ENCODE measurements around the gene NPFFR1. TPM values are rescaled to one million over a fixed set of nuclear protein-coding genes. Genes with fewer than 3 reads are reported as not detected.

NPFFR1 gene, protein sequence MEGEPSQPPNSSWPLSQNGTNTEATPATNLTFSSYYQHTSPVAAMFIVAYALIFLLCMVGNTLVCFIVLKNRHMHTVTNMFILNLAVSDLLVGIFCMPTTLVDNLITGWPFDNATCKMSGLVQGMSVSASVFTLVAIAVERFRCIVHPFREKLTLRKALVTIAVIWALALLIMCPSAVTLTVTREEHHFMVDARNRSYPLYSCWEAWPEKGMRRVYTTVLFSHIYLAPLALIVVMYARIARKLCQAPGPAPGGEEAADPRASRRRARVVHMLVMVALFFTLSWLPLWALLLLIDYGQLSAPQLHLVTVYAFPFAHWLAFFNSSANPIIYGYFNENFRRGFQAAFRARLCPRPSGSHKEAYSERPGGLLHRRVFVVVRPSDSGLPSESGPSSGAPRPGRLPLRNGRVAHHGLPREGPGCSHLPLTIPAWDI
- 0.05 TPM for polyA plus RNA-seq (ENCODE audit: insufficient read length)

GRCh38 chr10:70283445-70284399 lies at the start of gene NPFFR1:
NPFFR1 (minus strand) TSS chr10:70284004; CDS start chr10:70283676, 328 bp downstream.
- no peak for DNase-seq (ENCODE audit: low read depth)

DNA sequence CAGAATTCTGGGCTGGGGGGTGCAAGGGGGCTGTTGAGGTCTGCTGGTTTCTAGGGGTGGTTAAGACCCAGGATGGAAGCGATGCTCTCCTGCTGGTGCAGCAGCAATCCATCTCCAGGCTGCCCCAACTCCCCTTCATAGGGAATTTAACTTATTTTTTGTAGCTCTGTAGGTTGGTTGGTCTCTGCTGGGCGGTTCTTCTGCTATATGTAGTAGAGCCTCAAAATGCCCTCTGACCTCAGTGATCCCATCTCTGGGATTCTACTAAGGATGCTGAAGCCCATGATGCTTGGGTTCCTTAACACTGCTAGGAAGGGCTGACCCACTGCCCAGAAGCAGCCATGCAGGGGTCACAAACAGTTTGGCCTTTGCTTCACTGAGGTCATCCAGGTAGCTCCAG lies 49.5 kb upstream of the NPFFR1 start:
- no peak for DNase-seq (ENCODE audit: low read depth)

GRCh38 chr10:70331486-70332268 lies 47.9 kb upstream of the NPFFR1 start:
- DNase-seq (ENCODE audit: low read depth), result no peak

GRCh38 chr10:70331160-70331485 lies 47.3 kb upstream of the NPFFR1 start:
- DNase-seq (ENCODE audit: low read depth), result no peak

DNA sequence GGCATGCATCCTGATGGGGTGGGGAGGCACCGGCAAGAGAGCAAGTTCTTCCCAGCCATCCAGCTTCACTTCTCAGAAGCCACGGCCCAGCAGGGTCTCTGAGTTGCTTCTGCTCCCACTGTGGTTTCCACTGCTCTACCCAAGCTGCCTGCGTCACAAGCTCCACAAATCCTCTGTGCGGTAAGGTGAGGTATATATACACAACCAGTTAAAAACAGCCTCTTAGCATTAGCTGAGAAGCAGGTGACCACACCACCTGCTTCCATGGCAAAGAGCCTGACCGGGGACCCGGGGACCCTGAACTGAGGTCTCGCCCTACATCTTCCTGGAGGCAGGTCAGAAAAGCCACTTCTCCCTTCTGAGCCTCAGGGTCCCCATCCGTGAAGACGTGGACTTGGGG lies 46.9 kb upstream of the NPFFR1 start:
- no peak for DNase-seq (ENCODE audit: low read depth)

DNA sequence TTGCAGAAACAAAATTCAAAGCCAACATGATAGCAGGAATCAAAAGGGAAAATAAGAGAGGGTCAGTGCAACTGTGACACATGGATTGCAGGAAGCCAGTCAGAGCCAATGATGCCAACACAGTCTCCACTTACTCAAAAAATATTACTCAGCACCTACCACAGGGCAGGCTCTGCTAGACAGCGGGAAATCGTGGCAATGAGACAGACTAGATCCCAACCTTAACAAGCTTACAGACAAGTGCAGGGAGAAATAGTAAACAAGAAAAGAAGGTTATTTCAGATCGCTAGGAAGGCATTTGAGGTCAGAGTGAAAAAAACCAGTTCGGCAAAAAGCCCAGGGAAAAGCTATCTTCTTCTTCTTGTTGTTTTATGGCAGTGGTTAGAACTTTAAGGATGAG lies 45.2 kb upstream of the NPFFR1 start:
- no peak for DNase-seq (ENCODE audit: low read depth)

GRCh38 chr10:70328018-70328417 lies 44.2 kb upstream of the NPFFR1 start:
- no peak for DNase-seq (ENCODE audit: low read depth)

GRCh38 chr10:70324951-70325781 lies 41.4 kb upstream of the NPFFR1 start:
- DNase-seq (ENCODE audit: low read depth), result no peak

GRCh38 chr10:70324339-70324861 lies 40.6 kb upstream of the NPFFR1 start:
- no peak for DNase-seq (ENCODE audit: low read depth)

DNA sequence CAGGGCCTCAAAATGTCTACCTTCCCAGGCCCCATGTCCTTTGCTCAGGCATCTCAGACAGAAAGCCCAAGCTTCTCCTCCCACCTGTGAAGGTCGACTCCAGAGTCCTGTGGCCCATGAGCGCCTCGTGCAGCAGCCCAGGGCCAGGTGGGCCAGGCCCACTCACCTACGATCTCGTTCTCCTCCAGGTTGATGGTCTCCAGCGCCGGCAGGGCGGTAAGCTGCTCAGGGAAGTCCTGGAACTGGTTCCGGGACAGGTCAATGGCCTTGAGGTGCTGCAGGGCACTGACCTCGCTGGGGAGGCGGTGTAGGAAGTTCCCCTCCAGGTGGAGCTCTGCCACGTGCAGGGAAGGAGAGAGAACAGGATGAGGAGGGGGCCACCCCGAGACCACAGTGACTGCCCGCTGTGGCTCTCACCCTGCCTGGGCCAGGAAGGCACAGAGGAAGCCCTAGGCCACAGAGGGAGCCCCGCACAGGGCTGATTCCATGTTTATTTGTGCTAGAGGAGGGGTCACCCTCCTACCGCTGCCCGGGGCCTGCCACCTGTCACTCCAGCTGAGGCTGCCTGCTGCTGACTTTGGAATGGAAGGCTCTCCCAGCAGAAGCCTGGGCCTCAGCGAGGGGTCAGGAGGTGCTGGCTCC lies 40.0 kb upstream of the NPFFR1 start:
- DNase-seq (ENCODE audit: low read depth), result no peak

GRCh38 chr10:70323138-70323696 lies 39.4 kb upstream of the NPFFR1 start:
- DNase-seq (ENCODE audit: low read depth), result no peak

DNA sequence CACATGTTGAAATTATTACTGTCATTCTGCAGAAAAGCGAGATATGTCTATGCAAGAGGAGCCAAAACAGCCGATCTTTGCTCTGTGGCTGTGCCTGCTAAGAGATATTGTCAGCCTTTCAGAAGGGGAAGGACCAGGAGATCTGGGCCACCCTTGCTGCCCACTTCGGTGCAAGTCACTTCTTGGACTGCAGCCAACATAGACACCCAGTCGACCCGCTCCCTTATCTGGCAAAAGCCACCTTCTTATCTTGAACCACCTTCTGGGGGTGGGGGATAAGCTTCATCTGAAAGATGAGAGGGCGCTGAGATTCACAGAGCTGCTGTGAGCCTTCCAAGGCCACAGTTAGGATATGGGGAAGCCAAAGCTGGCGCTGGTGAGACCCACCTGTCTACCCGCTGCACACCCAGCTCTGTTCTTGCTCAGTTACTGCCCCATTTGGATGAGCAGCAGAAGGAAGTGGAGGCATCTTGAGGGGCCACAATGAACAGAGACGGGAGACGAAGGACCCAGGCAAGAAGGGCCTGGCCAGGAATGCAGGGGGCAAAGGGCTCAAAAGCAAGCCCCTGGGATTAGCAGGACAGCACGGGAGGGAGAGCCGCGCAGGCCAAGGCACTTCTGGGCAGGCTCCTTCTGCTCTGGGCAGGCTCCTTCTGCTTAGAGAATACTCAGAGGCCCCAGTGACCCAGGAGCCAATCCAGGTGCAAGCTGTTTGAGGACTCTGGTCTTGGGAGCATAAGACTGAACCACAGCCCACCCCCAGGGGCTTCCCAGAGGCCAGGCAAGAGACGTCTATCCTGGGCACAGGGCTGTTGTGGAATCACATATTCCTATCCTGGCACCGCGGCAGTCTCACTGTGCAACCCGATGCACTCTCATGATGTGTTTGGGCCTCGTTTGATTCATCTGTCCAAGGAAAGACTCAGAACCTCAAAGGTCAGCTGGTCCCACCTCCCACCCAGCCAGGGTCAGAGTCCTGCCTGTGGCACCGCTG lies 38.4 kb upstream of the NPFFR1 start:
- DNase-seq (ENCODE audit: low read depth), result no peak

- no peak for DNase-seq (ENCODE audit: low read depth)
Measured at GRCh38 chr10:70321233-70321632, 37.4 kb upstream of the NPFFR1 start.

DNA sequence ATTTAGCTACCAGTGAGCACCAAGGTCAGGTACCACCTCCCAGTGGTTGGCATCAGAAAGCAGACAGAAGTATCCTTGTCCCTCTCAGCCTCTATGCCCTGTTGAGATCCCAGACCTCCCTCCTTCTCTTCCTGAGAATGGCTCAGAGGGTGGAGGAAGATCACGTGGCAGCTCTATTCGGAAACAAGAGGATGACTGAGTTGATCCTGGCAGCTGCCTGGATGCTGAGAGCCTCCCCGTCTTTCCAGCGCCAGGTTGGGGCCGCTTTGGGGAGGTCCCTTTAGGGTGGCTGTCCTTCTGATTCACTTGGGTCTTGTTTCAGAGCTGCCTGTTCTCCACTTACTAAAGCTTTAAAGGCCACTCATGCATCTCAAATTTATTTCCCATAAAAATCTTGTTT lies 36.9 kb upstream of the NPFFR1 start:
- DNase-seq (ENCODE audit: low read depth), result no peak

GRCh38 chr10:70319824-70320223 lies 36.0 kb upstream of the NPFFR1 start:
- no peak for DNase-seq (ENCODE audit: low read depth)

GRCh38 chr10:70319183-70319582 lies 35.4 kb upstream of the NPFFR1 start:
- no peak for DNase-seq (ENCODE audit: low read depth)

DNA sequence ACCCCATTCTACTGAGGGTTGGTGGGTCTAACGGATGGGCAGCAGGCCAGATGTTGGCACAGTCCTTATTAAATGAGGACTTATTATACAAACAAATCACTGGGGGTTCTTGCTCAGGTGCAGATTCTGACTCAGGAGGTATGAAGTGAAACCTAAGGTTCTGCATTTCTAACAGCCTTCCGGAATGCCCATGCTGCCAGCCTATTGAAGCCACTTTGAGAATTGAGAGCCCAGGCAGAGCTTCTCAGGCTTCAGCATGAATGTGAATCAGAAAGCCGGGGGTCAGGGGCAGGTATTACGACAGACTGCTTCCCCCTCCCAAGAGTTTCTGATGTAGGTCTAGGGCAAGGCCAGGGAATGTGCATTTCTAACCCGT lies 34.1 kb upstream of the NPFFR1 start:
- DNase-seq (ENCODE audit: low read depth), result no peak

DNA sequence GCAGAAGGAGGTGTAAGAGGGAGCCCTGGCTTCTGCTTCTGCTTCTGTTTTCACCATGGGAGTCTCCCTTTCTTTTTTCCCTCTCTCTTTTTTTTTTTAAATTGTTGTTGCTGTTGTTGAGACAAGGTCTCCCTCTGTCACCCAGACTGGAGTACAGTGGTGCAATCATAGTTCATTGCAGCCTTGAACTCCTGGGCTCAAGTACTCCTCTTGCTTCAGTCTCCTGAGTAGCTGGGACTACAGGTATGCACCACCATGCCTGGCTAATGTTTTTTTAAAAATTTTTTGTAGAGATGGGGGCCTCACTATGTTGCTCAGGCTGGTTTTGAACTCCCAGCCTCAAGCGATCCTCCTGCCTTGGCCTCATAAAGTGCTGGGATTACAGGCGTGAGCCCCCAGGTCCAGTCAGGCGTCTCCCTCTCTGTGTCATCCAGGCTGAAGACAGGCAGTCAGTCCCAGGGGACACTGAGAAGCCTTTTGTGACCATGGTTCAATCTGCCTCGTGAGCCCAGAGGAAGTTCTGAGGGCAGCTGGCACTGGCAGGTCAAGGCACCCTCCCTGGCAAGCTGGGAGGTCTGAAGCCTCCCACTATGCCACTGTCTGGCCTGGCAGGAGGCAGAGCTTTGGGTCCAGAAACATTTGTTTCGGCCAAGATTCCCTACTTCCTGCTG lies 33.6 kb upstream of the NPFFR1 start:
- no peak for DNase-seq (ENCODE audit: low read depth)

Data from forelimb muscle (tissue), 1 donor.